Measurements from ENCODE around the gene PPIL4.

The PPIL4 gene

GRCh38 chr6:149545754-149546471, at the start of gene PPIL4:
Gene PPIL4, minus strand, starts transcription at chr6:149546043. Its CDS starts 38 bp downstream, at chr6:149546005.
- peak; percentile 94 to 96 for DNase-seq (ENCODE audit: low read depth in 2 of 2)

GRCh38 chr6:149593408-149593807, 47.6 kb upstream of the PPIL4 start:
- DNase-seq (ENCODE audit: low read depth in 2 of 2) = no peak

GRCh38 chr6:149592983-149593382, 47.1 kb upstream of the PPIL4 start:
- no peak for DNase-seq (ENCODE audit: low read depth in 2 of 2)

- no peak for DNase-seq (ENCODE audit: low read depth in 2 of 2)
Observed at GRCh38 chr6:149586149-149586548, 40.3 kb upstream of the PPIL4 start.

GRCh38 chr6:149581349-149581748, 35.5 kb upstream of the PPIL4 start:
- DNase-seq (ENCODE audit: low read depth in 2 of 2) = no peak

- no peak for DNase-seq (ENCODE audit: low read depth in 2 of 2)
Observed at GRCh38 chr6:149580880-149581279, 35.0 kb upstream of the PPIL4 start.

- DNase-seq (ENCODE audit: low read depth in 2 of 2) = no peak
Observed at GRCh38 chr6:149567945-149568585, 22.2 kb upstream of the PPIL4 start.

GRCh38 chr6:149567194-149567586, 21.3 kb upstream of the PPIL4 start:
- DNase-seq (ENCODE audit: low read depth in 2 of 2) = no peak

GRCh38 chr6:149566410-149567193, 20.8 kb upstream of the PPIL4 start:
- peak; percentile 19 to 30 for DNase-seq (ENCODE audit: low read depth in 2 of 2)

GRCh38 chr6:149565527-149566409, 19.9 kb upstream of the PPIL4 start, which contains the start of gene GINM1:
Gene GINM1, plus strand, starts transcription at chr6:149566375. Its CDS starts 40 bp downstream, at chr6:149566415.
- DNase-seq (ENCODE audit: low read depth in 2 of 2) = peak; percentile 93

GRCh38 chr6:149563928-149564325, 18.1 kb upstream of the PPIL4 start:
- DNase-seq (ENCODE audit: low read depth in 2 of 2) = no peak

GRCh38 chr6:149563203-149563927, 17.5 kb upstream of the PPIL4 start:
- DNase-seq (ENCODE audit: low read depth in 2 of 2) = no peak

GRCh38 chr6:149560736-149561135, 14.9 kb upstream of the PPIL4 start:
- no peak for DNase-seq (ENCODE audit: low read depth in 2 of 2)

GRCh38 chr6:149559389-149559788, 13.5 kb upstream of the PPIL4 start:
- no peak for DNase-seq (ENCODE audit: low read depth in 2 of 2)

- DNase-seq (ENCODE audit: low read depth in 2 of 2) = no peak
Observed at GRCh38 chr6:149558029-149558428, 12.2 kb upstream of the PPIL4 start.

GRCh38 chr6:149551920-149552319, 6.1 kb upstream of the PPIL4 start:
- no peak for DNase-seq (ENCODE audit: low read depth in 2 of 2)

GRCh38 chr6:149545258-149545753, 537 bp downstream of the PPIL4 start:
- DNase-seq (ENCODE audit: low read depth in 2 of 2) = peak in 1 of 2 donors; percentile 18

- no peak for DNase-seq (ENCODE audit: low read depth in 2 of 2)
Observed at GRCh38 chr6:149544646-149545257, 1.1 kb downstream of the PPIL4 start.

GRCh38 chr6:149541139-149541538, 4.7 kb downstream of the PPIL4 start:
- no peak for DNase-seq (ENCODE audit: low read depth in 2 of 2)

GRCh38 chr6:149534742-149535141, 11.1 kb downstream of the PPIL4 start:
- no peak for DNase-seq (ENCODE audit: low read depth in 2 of 2)
